Measurements from ENCODE around the gene COL9A2.

Gene COL9A2

GRCh38 chr1:40313958-40314720, 2.9 kb downstream of the COL9A2 start:
- H3K4me3 ChIP-seq (ENCODE audit: low read depth, low read length), result peak overlapping the region; percentile 30; the same call in 1 of the 2 replicates
- no peak for DNase-seq (ENCODE audit: low read depth)
- no peak for TF ChIP-seq CTCF (IDR thresholded peaks at IDR 0.05; ENCODE audit: insufficient read depth, low read depth, low read length, missing control alignments)

GRCh38 chr1:40313329-40313957, 3.6 kb downstream of the COL9A2 start:
- no peak for TF ChIP-seq CTCF (IDR thresholded peaks at IDR 0.05; ENCODE audit: insufficient read depth, low read depth, low read length, missing control alignments)
- DNase-seq (ENCODE audit: low read depth), result peak; percentile 69
- H3K4me3 ChIP-seq (ENCODE audit: low read depth, low read length), result peak overlapping the region; percentile 70

GRCh38 chr1:40312238-40313205, 4.6 kb downstream of the COL9A2 start:
- no peak for TF ChIP-seq CTCF (IDR thresholded peaks at IDR 0.05; ENCODE audit: insufficient read depth, low read depth, low read length, missing control alignments)
- peak; percentile 92 for DNase-seq (ENCODE audit: low read depth)
- H3K4me3 ChIP-seq (ENCODE audit: low read depth, low read length), result peak overlapping the region; percentile 70

GRCh38 chr1:40311692-40312091, 5.4 kb downstream of the COL9A2 start:
- H3K4me3 ChIP-seq (ENCODE audit: low read depth, low read length), result peak overlapping the region; percentile 70
- no peak for DNase-seq (ENCODE audit: low read depth)
- no peak for TF ChIP-seq CTCF (IDR thresholded peaks at IDR 0.05; ENCODE audit: insufficient read depth, low read depth, low read length, missing control alignments)

- peak; percentile 0 for TF ChIP-seq CTCF (IDR thresholded peaks at IDR 0.05; ENCODE audit: insufficient read depth, low read depth, low read length, missing control alignments)
- DNase-seq (ENCODE audit: low read depth), result no peak
- H3K4me3 ChIP-seq (ENCODE audit: low read depth, low read length), result 0 out of 2 replicates have a peak overlapping the region, but pooled peaks have one; percentile 70
Observed at GRCh38 chr1:40310983-40311642, 6.0 kb downstream of the COL9A2 start.

GRCh38 chr1:40310129-40310461, 7.0 kb downstream of the COL9A2 start:
- TF ChIP-seq CTCF (IDR thresholded peaks at IDR 0.05; ENCODE audit: insufficient read depth, low read depth, low read length, missing control alignments), result no peak
- no peak for DNase-seq (ENCODE audit: low read depth)
- no peak overlapping the region for H3K4me3 ChIP-seq (ENCODE audit: low read depth, low read length)

Data from GM12865 (cell line).